ENCODE measurements around the gene WDR5.

Gene WDR5

DNA sequence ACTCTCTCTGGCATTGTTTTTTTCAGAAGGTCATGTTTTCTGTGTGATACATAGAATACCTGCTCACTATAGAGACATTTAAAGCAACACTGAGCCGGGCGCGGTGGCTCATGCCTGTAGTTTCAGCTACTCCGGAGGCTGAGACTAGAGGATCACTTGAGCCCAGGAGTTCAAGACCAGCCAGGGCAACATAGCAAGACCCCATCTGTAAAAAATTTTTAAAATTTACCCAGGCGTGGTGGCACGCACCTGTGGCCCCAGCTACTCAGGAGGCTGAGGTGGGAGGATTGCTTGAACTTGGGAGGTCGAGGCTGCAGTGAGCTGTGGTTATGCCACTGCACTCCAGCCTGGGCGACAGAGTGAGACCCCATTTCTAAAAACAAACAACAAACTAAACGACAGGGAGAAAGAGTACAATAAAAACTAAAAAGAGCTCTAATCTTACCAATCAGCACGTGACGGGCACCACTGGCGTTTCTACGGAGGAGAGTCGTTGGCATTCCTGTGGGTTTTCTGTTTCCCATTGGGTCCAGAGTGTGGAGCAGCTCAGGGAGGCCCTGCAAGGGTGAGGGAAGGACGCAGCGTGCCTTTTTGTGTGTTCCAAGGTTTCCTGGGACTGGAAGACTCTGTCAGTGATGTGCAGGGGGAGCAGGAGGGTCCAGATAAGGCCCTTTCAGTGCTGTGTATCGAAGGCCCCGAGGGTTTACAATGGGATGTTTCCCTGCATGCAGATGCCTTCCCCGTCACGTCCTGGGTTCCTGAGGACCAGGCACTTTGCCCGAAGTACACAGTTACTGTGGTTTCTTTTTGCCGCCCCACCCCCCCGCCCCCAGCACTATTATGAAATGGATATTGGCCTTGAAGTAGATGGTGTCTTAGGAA is 35.7 kb downstream of the WDR5 start:
- DNase-seq (ENCODE audit: extremely low read depth, low read depth), result peak; percentile 39
- TF ChIP-seq, protein P1, sequence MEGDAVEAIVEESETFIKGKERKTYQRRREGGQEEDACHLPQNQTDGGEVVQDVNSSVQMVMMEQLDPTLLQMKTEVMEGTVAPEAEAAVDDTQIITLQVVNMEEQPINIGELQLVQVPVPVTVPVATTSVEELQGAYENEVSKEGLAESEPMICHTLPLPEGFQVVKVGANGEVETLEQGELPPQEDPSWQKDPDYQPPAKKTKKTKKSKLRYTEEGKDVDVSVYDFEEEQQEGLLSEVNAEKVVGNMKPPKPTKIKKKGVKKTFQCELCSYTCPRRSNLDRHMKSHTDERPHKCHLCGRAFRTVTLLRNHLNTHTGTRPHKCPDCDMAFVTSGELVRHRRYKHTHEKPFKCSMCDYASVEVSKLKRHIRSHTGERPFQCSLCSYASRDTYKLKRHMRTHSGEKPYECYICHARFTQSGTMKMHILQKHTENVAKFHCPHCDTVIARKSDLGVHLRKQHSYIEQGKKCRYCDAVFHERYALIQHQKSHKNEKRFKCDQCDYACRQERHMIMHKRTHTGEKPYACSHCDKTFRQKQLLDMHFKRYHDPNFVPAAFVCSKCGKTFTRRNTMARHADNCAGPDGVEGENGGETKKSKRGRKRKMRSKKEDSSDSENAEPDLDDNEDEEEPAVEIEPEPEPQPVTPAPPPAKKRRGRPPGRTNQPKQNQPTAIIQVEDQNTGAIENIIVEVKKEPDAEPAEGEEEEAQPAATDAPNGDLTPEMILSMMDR (IDR thresholded peaks at IDR 0.05; ENCODE audit: low read depth, low read length), result no peak

DNA sequence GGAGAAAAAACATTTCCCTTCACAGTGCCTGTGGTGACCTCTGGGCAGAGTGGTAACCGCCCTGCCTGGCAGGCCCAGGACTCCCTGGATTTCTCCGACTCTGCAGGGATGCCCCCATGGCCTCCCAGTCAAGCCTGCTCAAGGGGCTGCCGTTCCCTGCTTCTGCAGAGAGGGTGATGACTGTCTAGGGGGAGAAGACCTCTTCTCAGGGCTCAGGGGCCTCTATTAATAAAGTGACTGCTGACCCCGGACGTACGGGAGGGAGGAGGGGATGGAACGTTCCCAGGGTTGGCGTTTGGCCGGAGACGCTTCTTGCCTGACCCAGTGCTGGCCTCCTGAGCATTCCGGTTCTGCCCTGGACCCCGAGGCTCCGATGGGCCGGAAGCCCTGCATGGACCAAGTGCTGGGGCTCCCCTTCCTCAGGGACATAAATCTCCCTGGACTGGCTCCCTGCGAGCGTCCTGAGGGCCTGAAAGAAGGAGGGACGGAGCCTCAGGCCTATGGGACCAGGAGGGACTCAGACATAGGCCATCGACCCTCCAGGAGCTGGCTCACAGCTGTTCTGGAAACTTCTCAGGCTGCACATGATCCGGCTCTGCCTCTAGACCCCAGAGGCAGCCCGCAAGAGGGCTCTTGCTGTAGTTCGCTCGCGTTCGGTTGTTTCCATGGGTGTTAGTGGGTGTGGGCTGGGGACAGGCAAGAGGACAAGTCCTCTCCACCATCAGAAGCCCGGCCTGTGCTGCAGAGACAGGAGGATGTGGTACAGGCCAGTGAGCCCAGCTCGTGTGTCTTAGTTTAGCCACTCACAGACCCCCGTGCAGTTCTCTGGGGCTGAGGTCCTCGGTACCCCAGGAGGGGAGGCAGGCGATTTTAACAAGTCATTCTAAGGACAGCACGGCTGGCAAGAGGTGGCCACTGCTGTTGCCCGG is 36.6 kb downstream of the WDR5 start:
- TF ChIP-seq, protein P1 (IDR thresholded peaks at IDR 0.05; ENCODE audit: low read depth, low read length), result no peak
- DNase-seq (ENCODE audit: extremely low read depth, low read depth), result no peak

DNA sequence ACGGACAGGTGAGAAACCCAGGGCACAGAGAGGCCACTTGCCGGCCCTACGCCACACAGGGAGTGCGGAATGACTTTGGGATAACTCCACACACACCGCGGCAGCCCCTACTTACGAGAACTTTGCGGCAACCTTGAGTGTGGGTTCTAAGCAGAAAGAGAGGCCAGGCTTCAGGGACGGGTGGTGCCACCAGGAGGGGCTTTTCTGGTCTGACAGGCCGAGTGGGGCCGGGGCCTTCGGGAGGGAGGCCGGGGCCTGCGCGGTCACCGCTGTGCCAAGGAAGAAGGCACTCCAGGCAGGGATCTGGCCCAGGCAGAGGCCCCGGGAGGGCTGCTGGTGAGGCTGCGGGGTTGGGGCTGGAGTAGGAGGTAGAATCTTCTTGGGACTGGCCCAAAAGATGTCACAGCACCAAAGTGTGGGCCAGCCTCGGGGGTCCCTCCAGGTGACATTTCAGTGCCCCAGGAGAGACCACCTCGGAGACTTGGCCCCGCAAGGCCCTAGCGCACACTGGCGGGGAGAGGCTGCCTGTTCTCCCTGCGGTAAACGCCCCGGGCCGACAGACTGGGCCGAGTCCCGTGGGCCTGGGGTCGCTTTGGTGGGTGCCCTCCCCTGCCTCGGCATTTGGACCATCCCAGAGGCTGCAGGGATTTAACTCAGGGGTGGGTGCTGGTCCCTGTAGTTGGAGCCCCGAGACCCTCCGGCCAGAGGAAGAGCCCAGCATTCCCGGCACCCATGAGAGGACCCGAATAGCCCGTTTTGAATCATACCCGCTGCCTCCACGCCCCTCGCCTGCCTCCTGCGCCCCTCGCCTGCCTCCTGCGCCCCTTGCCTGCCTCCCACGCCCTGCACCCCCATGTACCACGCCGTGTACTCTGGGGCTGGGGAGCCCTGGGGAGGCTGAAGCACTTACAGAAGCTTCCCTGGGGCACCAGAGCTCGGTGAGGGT is 37.5 kb downstream of the WDR5 start:
- no peak for DNase-seq (ENCODE audit: extremely low read depth, low read depth)
- TF ChIP-seq, protein P1 (IDR thresholded peaks at IDR 0.05; ENCODE audit: low read depth, low read length), result no peak

DNA sequence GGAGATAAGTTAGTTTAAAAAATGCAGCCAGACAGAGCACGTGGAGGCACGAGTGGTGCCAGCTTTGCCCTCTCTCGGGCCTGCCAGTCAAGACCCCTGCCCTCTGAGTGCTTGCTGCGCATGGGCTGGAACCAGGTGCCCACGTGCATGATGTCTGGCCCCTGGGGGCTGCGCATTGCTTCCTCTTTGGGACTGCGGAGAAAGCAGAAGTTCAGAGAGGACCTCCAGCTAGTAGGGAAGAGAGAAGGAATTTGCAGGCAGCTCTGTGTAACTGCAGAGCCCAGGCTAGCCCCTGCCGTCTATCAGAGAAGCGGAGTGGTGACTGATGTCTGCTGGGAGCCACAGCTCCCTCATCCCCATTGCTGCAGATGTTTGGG is 38.2 kb downstream of the WDR5 start:
- TF ChIP-seq, protein P1 (IDR thresholded peaks at IDR 0.05; ENCODE audit: low read depth, low read length), result no peak
- no peak for DNase-seq (ENCODE audit: extremely low read depth, low read depth)

DNA sequence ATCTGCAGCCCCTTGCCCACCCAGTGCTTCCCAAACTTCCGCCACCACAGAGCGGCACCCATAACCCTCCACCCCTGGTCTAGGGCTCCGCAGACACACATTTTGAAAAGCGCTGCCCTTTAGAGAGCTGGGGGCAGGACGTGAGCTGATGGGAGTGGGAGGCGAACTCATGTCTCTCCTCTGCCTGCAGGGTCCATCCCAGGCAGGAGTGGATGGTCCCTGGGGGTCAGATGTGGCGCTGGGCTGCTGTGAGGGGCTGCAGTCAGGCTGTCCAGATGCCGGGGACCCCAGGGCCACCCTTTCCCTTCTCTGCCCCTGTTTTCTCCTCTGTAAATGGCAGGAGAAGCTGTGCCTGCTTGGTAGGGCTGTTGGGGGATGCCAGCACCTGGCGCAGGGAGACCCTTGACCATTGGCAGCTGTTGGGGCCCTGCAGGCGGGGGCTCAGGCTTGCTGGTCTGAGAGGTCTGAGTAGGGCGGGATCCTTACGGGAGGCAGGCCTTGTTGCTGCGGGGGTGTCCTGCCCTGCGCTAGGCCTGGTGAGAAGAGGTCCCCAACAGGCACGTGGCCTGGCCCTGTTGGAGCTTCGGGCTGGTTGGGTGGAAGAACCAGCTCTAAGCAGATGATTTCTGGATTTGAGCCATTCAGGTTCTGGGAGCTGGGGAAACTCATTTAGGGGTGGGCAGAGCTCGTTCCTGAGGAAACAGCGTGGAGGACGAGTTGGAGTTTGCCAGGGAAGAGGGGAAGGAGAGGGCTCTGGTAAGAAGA is 38.8 kb downstream of the WDR5 start:
- DNase-seq (ENCODE audit: extremely low read depth, low read depth), result no peak

More for the DNA sequence above, 38.8 kb downstream of the WDR5 start:
- TF ChIP-seq, protein P1 (IDR thresholded peaks at IDR 0.05; ENCODE audit: low read depth, low read length), result no peak
